Activated T-cell treated with anti-CD3 and anti-CD28 coated beads, Interleukin-2, amount 50 U/mL, for 72 hours (primary cell): ENCODE data around the gene AHCY. TPM values are rescaled to one million over a fixed set of nuclear protein-coding genes. Genes with fewer than 3 reads are reported as not detected.

Source experiments
- ATAC-seq, 2 donors: fragments of 150-1000 bp; cut with Tn5 transposase; replicated peaks in 1 of 2; 2 replicates each; pipeline ENCODE4 v1.10.0; 2021; ENCODE audit warnings: moderate library complexity in 2 of 2, mild to moderate bottlenecking in 1 of 2
- DNase-seq, 2 donors: peaks; one replicate each; pipeline ENCODE4 v3.0.0; 2021 to 2022; ENCODE audit warnings: mixed read lengths in 1 of 2
- H3K27ac Mint-ChIP-seq: one replicate; pipeline ENCODE4 v1.8.0; 2022; ENCODE audit warnings: mild to moderate bottlenecking, moderate library complexity, mixed read lengths
- H3K27me3 Mint-ChIP-seq: one replicate; pipeline ENCODE4 v1.8.0; 2022; ENCODE audit warnings: low read depth, mixed read lengths
- H3K36me3 Mint-ChIP-seq, 2 donors: one replicate each; pipeline ENCODE4 v1.8.0; 2022; ENCODE audit warnings: mixed read lengths in 2 of 2, mild to moderate bottlenecking in 1 of 2; ENCODE audit not compliant: insufficient read depth in 2 of 2
- H3K4me1 Mint-ChIP-seq: one replicate; pipeline ENCODE4 v1.8.0; 2022; ENCODE audit warnings: low read depth, mixed read lengths
- H3K4me3 Mint-ChIP-seq, 2 donors: one replicate each; pipeline ENCODE4 v1.8.0; 2022; ENCODE audit warnings: mild to moderate bottlenecking in 2 of 2, mixed read lengths in 2 of 2, moderate library complexity in 2 of 2
- H3K9me3 Mint-ChIP-seq, 2 donors: one replicate each; pipeline ENCODE4 v1.8.0; 2022; ENCODE audit warnings: mixed read lengths in 2 of 2
- total RNA-seq, 2 donors: library from RNA; stranded (reverse); gene quantifications; one replicate each; pipeline ENCODE4 v1.2.3, GENCODE V29; 2022

The AHCY gene
- total RNA-seq, 2 donors from 2014 or later: 99.0 to 130 TPM

DNA sequence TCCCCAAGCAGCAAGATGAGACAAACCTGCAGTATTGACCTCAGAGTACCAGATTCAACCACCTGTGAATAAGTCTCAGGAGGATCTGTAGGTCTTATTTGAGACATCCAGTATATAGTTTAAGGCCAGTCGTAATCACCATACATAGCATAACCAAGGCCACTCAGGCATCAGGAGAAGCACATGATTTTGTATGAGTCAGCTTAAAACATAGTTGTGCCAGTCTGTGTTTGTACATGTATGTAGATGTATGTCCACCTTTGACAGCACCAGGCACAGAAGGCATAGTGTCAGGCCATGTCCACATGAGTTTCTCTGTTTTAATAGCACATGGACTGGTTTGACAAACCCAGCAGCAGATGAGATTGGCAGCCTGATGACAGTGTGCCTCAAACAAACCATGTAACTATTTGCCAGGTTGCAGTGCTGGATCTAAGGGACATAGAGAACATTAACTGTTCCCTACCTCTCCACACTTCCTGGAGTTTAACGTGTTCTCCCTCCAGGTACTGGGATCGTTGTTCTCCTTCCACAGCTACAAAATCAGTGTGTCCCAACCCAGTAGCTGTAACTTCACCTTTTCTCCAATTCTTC lies 70.6 kb downstream of the AHCY start:
- Mint-ChIP-seq H3K27ac (no peak overlapping the region), H3K4me1 (no peaks in the 10 kb centered on the region), H3K36me3 (peaks cover 0 to under 1% of the 10 kb centered on the region in 2 donors), H3K27me3 (peaks cover 10% of the 10 kb centered on the region), H3K4me3 (no peak overlapping the region), H3K9me3 (peaks cover 3 to 6% of the 10 kb centered on the region in 2 donors)
- no peak for DNase-seq
- no peak for ATAC-seq

DNA sequence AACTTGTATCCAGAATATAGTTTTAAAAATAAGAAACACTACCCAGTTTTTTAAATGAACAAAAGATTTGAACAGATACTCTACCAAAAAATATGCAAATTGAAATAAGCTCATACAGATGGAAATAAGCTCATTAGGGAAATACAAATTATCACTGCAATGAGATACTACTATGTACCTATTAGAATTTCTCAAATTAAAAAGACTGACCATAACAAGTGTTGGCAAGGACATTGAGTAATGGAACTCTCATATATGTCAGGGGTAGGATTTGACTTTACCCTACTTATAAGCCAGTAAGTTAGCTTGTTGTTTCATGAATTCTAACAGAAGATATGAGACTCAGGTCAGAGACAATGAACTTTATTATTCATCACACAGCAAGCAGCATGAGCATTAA lies 71.5 kb downstream of the AHCY start:
- Mint-ChIP-seq H3K9me3 (peaks cover 2 to 3% of the 10 kb centered on the region in 2 donors), H3K36me3 (no peaks in the 10 kb centered on the region), H3K4me3 (no peak overlapping the region), H3K27ac (no peak overlapping the region), H3K27me3 (peaks cover 12% of the 10 kb centered on the region), H3K4me1 (no peaks in the 10 kb centered on the region)
- DNase-seq: no peak
- ATAC-seq: no peak

Other genes starting within 250 kb of the AHCY start
- gene EIF2S2, start 191.1 kb downstream of the AHCY start, total RNA-seq: 100 to 1,000 TPM; 158 to 165 TPM
- not detected for gene ASIP, start 61.9 kb downstream of the AHCY start, total RNA-seq
- 10 to 100 TPM; 66.5 to 72.1 TPM for gene ITCH, start 59.9 kb upstream of the AHCY start, total RNA-seq
- 10 to 100 TPM; 70.5 to 75.9 TPM for gene DYNLRB1, start 213.1 kb upstream of the AHCY start, total RNA-seq